Neutrophil (primary cell): ENCODE measurements around the gene LRP2.

ENCODE experiments used
- H3K27ac ChIP-seq: fragments of 200-600 bp; sonication (generic); 2 replicates; pipeline ENCODE4 v1.5.1; 2016; ENCODE audit warnings: mild to moderate bottlenecking, moderate library complexity
- H3K27me3 ChIP-seq: fragments of 200-600 bp; sonication (generic); 2 replicates; pipeline ENCODE4 v1.6.0; 2016; ENCODE audit warnings: mild to moderate bottlenecking
- H3K36me3 ChIP-seq: fragments of 200-600 bp; sonication (generic); 2 replicates; pipeline ENCODE4 v1.5.1; 2017
- H3K4me1 ChIP-seq, 2 experiments: fragments of 200-600 bp in 1 of 2; sonication (generic) in 1 of 2; 1 replicate in 1 of 2; 2 replicates in 1 of 2; pipeline versions ENCODE4 v1.5.1 to v1.6.1; 2013 to 2016; ENCODE audit warnings: low read depth in 1 of 2, low read length in 1 of 2, mild to moderate bottlenecking in 1 of 2, moderate library complexity in 1 of 2; ENCODE audit not compliant: control insufficient read depth in 1 of 2, insufficient read depth in 1 of 2
- H3K4me3 ChIP-seq, 2 experiments: fragments of 200-600 bp in 1 of 2; sonication (generic) in 1 of 2; 1 replicate in 1 of 2; 2 replicates in 1 of 2; pipeline ENCODE4 v1.5.1; 2013 to 2016; ENCODE audit warnings: low read depth in 1 of 2, low read length in 1 of 2, mild to moderate bottlenecking in 1 of 2, moderate library complexity in 1 of 2
- H3K9me3 ChIP-seq: fragments of 200-600 bp; sonication (generic); 2 replicates; pipeline ENCODE4 v1.5.1; 2016
- TF ChIP-seq, protein P1 (sequence below): fragments of 200-600 bp; sonication (generic); IDR thresholded peaks from 2 replicates; pipeline ENCODE4 v1.5.1; 2016; ENCODE audit warnings: antibody characterized with exemption

The LRP2 gene

DNA sequence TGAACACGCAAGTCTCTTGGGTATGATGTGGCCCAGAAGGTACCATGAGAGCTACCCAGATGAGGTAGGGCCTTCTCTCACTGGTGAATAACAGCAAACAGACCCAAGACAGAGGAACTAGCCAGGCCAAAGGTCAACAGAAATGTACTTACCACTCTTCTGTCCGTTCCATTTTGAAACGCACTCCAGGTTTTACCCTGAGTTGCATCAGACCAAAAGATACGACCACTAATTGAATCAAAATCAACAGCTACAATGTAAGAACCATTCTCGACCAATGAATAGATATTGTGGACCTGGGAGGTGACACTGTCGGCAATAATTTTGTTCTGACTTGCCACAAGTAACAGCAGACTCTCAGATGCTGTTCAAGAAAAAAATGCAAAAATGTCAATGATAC, 124.4 kb downstream of the LRP2 start:
- no peaks in the 10 kb centered on the region for H3K9me3 ChIP-seq
- no peaks in the 10 kb centered on the region for H3K4me1 ChIP-seq
- H3K36me3 ChIP-seq = no peaks in the 10 kb centered on the region
- no peaks in the 10 kb centered on the region for H3K27me3 ChIP-seq
- no peak overlapping the region for H3K4me3 ChIP-seq
- no peak overlapping the region for H3K27ac ChIP-seq
- TF ChIP-seq, protein P1, sequence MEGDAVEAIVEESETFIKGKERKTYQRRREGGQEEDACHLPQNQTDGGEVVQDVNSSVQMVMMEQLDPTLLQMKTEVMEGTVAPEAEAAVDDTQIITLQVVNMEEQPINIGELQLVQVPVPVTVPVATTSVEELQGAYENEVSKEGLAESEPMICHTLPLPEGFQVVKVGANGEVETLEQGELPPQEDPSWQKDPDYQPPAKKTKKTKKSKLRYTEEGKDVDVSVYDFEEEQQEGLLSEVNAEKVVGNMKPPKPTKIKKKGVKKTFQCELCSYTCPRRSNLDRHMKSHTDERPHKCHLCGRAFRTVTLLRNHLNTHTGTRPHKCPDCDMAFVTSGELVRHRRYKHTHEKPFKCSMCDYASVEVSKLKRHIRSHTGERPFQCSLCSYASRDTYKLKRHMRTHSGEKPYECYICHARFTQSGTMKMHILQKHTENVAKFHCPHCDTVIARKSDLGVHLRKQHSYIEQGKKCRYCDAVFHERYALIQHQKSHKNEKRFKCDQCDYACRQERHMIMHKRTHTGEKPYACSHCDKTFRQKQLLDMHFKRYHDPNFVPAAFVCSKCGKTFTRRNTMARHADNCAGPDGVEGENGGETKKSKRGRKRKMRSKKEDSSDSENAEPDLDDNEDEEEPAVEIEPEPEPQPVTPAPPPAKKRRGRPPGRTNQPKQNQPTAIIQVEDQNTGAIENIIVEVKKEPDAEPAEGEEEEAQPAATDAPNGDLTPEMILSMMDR = no peak

DNA sequence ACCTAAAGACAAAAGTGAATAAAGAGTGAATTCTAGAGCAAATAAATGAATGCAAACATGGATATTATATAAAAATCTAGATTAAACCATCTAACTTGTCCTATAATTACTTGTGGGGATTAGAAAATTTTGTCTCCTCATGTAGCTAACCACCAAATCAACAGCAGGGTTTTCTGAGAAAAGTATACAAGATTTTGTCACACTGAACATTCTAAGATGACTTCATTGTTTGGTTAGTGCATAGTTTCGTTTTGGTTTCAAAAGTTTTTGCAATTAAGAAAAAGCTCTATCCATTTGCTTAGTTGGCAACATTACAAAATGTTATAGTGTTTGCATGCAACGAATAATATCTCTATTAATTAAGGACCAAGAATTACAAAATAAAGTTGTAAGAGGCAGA, 125.0 kb downstream of the LRP2 start:
- no peaks in the 10 kb centered on the region for H3K4me1 ChIP-seq
- no peak overlapping the region for H3K4me3 ChIP-seq
- no peaks in the 10 kb centered on the region for H3K36me3 ChIP-seq
- no peak overlapping the region for H3K27ac ChIP-seq
- TF ChIP-seq, protein P1 = no peak
- no peaks in the 10 kb centered on the region for H3K27me3 ChIP-seq
- no peaks in the 10 kb centered on the region for H3K9me3 ChIP-seq

DNA sequence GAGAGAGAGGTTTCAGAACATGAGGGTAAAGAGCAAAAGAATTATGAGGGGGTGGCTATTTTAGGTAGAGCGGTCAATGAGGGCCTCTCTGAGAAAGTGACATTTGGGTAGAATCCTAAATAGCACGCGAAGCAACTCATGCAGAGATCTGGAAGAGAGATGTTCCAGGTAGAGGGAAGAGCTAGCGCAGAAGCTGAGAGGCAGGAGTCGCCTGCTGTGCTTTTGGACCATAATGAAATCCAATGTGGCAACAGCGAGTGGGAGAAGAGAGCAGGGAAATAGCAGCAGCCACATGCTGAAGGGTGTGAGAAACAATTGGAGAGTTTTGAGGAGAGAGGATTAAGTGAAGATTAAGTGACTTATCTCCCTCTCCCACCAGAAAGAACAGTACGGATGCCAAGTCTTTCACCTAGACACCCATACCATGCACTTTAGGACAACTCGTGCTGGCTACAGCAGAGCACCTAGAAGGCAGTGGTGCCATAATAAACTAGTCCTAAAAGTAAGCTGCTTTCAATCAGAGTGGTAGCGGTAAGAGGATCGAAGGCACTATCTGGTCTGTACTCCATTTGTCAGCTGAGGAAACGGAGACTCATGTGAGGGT, 129.7 kb downstream of the LRP2 start:
- Histone ChIP-seq H3K27me3 (no peaks in the 10 kb centered on the region), H3K4me1 (no peaks in the 10 kb centered on the region), H3K36me3 (no peaks in the 10 kb centered on the region), H3K27ac (no peak overlapping the region), H3K9me3 (no peaks in the 10 kb centered on the region), H3K4me3 (no peak overlapping the region)
- TF ChIP-seq, protein P1 = no peak

DNA sequence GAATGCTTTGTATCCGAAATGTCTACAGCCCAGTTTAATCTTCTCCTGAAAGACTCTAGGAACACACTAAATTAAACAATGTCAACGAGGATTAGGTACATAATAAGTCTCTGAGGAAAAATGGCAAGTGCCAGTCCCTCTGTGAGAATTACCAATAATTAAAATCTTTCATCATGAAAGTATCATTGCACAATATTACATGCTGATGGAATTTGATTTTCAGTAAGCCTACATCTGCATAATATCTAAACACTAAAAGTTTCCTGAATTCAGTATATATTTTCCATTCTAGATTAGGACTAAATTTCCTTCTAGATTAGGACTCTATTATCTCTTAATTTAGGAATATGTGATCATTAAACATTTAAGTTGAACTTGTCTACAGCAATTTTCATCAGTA, 132.1 kb downstream of the LRP2 start:
- H3K36me3 ChIP-seq = no peaks in the 10 kb centered on the region
- no peaks in the 10 kb centered on the region for H3K9me3 ChIP-seq
- no peaks in the 10 kb centered on the region for H3K4me1 ChIP-seq
- H3K4me3 ChIP-seq = no peak overlapping the region
- TF ChIP-seq, protein P1 = no peak
- no peaks in the 10 kb centered on the region for H3K27me3 ChIP-seq
- H3K27ac ChIP-seq = no peak overlapping the region

DNA sequence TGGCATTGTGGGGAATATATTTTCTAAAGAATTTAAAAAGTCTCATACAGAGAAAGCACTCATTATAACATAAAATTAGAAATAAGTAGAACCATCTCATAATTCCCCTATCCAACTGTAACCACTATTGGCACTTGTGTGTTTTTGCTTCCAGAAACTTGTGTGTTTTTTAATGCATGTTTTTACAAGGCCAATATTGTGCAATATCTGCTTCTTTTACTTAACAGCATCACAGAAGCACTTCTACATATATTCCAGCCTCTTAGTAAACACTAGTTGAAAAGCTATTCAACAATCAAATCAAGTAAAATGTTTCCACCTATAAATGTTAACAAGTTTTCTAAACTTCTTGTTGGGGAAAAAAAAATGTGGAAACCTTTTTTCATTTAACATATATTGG, 132.7 kb downstream of the LRP2 start:
- H3K27ac ChIP-seq = no peak overlapping the region
- no peak overlapping the region for H3K4me3 ChIP-seq
- no peaks in the 10 kb centered on the region for H3K27me3 ChIP-seq
- H3K36me3 ChIP-seq = no peaks in the 10 kb centered on the region
- H3K9me3 ChIP-seq = no peaks in the 10 kb centered on the region
- TF ChIP-seq, protein P1 = no peak
- H3K4me1 ChIP-seq = no peaks in the 10 kb centered on the region

DNA sequence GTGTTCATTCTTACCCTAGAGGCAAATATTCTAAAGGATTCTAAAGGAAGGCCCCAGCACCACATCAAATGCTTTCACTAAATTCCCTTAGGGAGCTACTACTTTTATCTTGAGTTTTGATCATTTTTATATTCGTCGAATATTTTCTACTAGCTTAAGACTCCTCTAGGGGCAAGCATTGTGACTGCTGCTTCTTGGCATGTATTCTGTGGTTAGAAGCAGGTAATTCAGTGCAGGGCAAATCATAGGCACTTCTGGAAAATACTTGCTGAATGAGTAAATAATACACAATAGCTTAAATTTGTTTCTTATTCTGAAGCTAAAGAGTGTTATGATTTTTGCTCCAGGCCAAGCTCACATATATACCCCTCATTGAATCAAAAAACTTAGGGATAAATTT, 136.4 kb downstream of the LRP2 start:
- no peaks in the 10 kb centered on the region for H3K9me3 ChIP-seq
- H3K36me3 ChIP-seq = no peaks in the 10 kb centered on the region
- no peak overlapping the region for H3K4me3 ChIP-seq
- TF ChIP-seq, protein P1 = no peak
- H3K27me3 ChIP-seq = no peaks in the 10 kb centered on the region
- no peaks in the 10 kb centered on the region for H3K4me1 ChIP-seq
- no peak overlapping the region for H3K27ac ChIP-seq
